HG03135 (cell line): ENCODE measurements around the gene ZBTB6.
"Not testable (repeated sequence)": the region's sequence is repeated elsewhere in the genome, so short reads cannot be mapped to it uniquely, and the experiment has no call there.

Experiments used
- ATAC-seq: cut with Tn5 transposase; IDR thresholded peaks from one replicate; pipeline ENCODE4 v1.9.1; 2021; ENCODE audit warnings: mild to moderate bottlenecking, moderate library complexity; ENCODE audit not compliant: unreplicated experiment

Gene ZBTB6

DNA sequence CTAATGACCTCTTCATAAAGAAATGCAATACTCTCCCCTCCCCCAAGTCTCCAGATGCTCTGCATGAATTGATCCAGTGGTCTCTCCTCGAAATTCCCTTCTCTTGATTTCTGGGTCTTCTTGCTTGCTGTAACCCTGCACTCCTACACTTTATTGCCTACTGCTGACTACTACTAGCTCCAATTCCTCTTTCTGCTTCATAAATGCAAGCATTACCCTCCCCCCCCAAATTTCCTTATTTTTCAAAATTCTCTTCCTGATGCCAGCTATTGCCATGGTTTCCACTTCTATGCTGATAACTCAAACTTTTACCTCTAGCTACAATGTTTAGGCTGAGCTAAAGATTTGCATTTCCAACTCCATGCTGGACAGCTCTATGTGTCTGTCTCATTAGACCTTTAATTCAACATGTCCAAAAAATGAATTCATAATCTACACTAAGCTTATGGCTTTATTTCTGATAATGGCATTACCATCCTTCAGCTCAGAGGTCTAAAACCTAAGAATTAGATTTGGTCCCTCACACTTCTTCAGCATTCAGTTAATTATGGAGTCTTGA, 16.8 kb upstream of the ZBTB6 start:
- no peak for ATAC-seq

DNA sequence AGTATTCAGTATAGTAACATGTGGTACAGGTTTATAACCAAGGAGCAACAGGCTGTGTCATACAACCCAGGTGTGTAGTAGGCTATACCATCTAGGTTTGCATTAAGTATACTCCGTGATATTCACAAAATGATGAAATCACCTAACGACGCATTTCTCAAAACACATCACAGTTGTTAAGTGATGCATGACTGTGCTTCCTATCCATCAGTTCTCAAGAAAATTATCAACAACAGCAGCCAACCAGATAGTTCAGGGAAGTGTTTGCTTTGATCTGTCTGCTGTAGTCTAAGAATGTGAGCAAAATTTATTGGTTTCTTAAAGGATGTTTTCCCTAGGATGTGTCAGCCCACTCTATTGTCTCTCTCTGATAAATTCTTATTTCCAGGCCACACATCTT, 10.8 kb upstream of the ZBTB6 start:
- no peak for ATAC-seq

DNA sequence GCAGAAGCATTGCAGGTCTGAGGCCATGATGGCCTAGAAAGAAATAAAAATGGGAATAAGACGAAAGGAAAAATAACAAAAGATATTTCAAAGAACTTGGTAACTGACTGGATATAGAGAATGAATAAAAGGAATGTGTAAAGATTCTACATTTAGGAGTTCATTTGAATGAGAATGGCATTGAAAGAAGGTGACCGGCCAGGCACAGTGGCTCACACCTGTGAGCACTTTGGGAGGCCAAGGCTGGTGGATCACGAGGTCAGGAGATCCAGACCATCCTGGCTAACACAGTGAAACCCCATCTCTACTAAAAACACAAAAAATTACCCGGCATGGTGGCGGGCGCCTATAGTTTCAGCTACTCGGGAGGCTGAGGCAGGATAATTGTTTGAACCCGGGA, 9.6 kb upstream of the ZBTB6 start:
- no peak for ATAC-seq

DNA sequence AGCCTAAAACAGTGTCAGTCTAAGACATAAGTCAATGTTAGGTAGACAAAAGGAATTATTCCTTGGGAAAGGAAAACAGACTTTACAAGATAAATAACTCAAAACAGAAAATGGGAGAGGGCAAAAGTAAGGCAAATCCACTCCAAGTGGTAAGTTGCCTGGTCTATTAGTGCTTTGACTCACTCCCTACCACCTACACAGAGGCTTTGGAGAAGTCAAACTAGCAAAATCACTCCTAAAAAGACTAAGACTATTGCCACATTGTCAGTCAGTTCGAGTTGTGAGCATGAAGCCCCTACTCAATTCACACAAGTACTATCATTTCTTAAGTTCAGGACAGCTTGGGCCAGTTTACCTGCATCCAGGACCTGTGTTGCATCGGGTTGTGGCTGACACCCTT, 5.2 kb upstream of the ZBTB6 start:
- ATAC-seq = no peak

DNA sequence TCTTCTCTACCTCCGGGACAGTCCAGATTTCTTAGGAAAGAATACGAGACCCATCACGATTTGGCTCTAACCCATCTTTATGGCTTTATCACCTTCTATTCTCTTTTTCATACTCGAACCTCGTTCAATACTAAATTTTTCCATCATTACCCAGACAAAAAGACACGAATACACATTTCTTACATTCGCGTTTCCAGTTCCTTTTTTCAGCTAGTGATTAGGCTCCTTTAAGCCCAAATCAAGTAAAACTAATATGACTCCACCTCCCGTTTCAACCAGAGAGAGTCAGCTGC, 506 bp downstream of the ZBTB6 start:
- no peak for ATAC-seq

DNA sequence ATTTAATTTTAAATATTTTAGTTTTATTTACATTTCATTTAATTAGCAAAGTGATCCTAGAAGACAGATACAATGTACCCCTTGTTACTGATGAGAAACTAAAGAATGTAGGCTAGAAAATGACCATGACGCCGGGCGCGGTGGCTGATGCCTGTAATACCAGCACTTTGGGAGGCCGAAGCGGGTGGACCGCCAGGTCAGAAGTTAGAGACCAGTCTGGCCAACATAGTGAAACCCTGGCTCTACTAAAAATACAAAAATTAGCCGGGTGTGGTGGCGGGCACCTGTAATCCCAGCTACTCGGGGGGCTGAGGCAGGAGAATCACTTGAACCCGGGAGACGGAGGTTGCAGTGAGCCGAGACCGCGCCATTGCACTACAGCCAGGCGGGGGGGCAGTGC, 7.0 kb downstream of the ZBTB6 start:
- not testable (repeated sequence) for ATAC-seq

DNA sequence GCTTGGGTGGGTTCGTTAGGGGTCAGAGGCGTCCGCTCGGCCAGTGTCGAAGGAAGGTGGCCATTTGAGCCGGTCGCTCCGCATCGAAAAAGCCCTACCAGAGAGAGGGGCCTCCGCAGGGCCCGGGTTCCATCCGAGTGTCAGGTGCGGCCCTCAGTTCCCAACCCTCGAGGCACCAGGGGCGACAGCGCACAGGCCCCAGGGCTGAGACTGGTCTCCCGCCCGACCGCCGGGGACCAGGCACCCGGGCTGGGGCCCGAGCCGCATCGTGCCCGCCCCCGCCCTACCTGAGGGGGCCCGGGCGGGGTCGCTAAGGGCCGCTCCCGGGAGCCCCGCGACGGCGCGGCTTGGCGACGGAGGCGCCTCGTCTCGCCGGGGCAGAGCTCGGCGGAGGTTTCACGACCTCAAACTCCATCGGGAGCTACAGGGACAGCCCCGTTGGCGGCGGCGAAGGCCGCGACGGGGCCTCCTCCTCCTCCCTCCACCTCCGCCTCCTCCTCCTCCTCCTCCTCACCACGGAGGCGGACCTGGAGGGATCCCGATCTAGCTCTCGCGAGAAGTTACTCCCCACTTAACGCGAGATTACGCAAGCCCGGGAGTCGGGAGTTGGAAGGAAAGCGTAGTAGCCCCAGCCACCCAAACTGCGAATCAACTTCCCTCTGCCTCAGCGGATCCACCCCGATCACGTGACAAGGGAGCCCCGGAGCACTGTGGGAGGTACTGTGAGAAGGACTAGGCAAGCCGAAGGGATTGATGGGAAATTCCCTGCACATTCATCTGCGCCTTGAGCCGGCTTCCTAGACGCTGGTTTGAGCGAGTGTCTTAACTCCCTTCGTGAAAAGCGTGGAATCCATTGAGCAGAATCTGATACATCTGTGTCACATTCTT, 8.1 kb downstream of the ZBTB6 start, which contains the start of gene RC3H2:
Gene RC3H2 (minus strand): TSS at position 537 of the 888 bp plus-strand sequence. CDS start 7,850 bp downstream, outside the sequence.
- ATAC-seq = peak; percentile 79

DNA sequence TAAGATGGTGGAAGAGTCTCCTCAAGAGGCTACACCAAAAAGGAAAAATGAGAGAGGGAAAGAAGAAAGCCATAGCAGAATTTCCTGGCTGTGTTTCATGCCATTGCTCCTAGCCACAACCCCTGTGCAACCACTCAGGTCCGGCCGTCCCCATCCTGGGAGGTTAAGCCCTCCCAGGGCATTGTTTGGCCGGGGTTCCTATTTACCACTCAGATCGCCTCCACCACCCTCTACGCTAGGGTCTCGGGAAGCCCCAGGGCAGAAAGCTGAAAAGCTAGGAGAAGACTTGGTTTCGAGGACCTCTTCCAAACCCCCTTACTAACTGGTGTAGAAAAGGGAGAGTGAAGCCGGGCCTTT, 8.7 kb downstream of the ZBTB6 start:
- ATAC-seq = peak; percentile 32

DNA sequence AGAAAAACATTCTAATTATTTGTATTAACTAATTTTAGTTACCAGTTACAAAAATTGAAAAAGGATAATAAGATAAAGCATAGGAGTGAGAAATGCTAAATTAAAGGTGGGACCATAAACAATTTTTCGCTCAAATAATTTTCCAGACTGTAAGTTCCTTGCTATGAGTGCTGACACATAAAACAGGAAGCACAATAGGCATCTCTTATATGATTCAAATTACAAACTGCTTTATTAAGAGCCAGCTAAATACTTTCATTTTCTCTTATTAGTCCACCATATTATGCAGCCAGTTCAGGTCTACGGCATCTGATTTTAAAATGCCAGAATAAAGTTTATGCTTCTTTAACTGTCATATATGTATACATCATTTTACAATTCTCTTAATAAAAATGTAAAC, 12.3 kb downstream of the ZBTB6 start:
- no peak for ATAC-seq

DNA sequence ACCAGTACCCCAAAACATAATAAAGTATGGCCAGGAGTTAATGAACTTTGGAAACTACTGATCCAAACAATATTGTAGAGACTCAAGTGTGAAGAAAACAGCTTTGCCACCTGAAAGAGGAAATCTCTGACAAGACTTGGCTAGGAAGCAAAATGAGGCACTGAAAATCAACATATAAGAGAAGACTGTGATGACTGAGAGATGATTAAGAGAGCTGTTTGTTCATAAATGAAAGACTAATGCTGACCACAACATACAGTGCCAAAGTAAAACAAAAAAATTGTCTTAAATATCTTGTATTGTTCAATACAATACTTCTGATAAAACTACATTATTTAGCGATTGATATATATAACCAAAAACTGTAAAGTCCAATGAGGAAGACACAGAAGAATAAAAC, 15.2 kb downstream of the ZBTB6 start:
- no peak for ATAC-seq

DNA sequence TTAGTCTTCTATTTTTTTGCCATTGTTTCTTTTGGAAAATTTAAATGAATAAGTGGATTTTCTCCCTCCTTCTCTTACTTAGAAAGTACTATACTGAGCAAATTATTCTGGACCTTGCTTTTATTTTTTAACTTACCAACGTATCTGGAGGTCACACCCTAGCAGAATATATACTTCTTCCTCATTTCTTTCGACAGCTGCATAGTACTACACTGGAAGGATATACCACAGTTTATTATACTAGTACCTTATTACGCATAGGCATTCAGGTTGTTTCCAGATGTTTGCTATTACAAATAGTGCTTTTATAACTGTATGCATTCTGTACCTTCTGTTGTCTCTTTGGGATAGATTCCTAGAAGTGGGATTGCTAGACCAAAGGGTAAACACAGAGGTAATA, 24.6 kb downstream of the ZBTB6 start:
- ATAC-seq = no peak

DNA sequence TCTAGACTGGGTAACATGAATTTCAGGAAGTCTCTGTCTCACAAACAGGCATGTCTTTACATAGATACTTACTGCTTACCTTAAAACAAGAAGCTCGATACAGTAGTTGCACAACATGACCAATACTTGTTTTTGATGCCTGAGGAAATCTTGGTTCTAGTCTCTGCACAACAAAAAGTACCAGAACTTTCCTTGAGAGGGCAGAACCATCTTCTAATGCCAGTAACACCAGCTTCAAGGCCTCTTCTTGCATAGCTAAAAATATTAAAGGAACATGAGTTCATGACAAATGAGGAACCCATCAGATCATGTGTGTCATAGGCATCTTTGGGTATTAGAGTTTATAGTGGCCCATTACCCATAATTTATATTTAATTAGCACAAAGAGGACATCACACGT, 30.0 kb downstream of the ZBTB6 start:
- no peak for ATAC-seq

DNA sequence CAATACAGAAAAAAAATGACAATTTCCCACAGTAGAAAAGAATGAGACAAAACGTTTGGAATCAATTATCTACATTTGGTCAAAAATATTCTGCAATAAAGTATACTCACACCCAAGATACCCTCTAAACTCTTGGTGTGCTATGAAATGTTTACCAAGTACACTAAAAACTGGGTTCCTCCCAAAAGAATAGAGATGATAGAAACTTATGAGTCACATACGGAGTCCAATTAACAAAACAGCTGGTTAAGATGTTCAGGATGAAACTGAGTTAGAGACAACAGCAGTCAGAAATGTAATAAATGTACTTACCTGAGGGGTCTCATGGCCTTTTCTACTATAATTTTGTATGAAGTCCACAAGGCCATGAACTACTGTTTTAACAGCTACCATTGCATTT, 33.7 kb downstream of the ZBTB6 start:
- no peak for ATAC-seq

DNA sequence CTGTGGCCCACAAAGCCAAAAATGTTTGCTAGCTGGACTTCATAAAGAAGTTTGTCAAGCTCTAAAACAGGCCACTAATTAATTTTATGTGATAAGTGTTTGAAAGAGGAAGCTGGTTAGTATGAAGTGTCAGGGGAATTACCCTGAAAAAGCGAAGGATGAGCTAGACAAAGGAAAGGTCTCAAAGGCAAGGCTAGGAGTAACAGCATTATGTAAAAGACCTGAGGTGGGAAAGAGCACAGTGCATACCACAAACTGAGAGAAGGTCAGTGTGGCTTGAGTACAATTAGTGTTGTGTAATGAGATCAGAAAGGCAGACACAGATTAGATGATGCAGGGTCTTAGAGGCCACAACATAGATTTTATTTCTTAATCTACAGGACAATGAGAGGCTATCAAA, 37.6 kb downstream of the ZBTB6 start:
- ATAC-seq = no peak

DNA sequence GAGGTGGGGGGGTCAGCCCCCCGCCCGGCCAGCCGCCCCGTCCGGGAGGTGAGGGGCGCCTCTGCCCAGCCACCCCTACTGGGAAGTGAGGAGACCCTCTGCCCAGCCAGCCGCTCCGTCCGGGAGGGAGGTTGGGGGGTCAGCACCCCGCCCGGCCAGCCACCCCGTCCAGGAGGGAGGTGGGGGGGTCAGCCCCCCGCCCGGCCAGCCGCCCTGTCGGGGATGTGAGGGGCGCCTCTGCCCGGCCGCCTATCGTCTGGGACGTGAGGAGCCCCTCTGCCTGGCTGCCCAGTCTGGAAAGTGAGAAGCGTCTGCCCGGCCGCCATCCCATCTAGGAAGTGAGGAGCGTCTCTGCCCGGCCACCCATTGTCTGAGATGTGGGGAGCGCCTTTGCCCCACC, 45.8 kb downstream of the ZBTB6 start:
- not testable (repeated sequence) for ATAC-seq

DNA sequence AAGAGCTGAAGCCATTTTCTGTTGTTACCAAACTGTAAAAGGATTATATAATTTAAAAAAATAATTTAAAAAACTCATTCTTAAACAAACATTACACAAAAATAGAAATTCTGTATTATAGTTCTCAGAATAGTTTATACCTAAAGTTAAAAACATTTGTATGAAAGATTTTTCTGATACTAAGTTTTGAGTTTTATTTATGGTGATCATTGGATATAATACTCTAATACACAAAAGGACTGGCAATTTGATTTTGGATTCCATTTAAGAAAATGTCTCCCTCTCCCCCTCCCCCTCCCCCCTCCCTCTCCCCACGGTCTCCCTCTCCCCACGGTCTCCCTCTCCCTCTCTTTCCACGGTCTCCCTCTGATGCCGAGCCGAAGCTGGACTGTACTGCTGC, 47.0 kb downstream of the ZBTB6 start:
- ATAC-seq = no peak

DNA sequence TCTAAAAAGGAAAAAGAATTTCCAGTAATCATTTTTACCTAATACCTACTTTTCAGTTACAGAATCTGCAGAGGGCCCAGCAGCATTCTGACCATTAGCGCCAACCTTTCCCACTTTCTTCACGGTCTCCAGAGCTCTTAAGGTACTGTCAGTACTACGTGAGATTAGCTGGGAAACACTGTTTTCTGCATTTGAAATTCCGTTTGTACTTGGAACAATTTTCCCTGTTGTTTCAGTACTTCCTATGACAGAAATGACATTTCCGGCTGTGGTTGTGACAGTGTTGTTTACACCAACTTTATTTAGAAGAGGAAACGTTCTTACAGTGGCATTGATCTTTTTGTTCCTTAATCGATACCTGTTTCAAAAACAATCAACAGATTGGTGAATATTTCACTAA, 47.8 kb downstream of the ZBTB6 start:
- no peak for ATAC-seq

DNA sequence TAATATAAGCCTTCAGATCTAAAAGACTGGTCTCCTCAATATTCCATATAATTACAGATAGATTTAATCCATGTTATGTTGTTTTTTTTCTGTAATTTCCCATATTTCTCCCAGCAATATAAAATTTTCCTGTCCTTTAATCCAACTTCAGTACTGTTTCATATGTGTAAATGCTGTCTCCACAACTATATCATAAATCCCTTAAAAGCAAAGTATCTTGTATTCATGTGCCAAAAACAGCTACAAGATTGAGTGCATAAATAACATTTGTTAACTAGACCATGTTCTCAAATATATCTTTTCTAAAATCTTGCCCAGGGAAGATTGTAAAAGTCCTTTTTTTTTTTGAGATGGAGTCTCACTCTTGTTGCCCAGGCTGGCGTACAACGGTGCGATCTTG, 49.7 kb downstream of the ZBTB6 start:
- ATAC-seq = no peak

DNA sequence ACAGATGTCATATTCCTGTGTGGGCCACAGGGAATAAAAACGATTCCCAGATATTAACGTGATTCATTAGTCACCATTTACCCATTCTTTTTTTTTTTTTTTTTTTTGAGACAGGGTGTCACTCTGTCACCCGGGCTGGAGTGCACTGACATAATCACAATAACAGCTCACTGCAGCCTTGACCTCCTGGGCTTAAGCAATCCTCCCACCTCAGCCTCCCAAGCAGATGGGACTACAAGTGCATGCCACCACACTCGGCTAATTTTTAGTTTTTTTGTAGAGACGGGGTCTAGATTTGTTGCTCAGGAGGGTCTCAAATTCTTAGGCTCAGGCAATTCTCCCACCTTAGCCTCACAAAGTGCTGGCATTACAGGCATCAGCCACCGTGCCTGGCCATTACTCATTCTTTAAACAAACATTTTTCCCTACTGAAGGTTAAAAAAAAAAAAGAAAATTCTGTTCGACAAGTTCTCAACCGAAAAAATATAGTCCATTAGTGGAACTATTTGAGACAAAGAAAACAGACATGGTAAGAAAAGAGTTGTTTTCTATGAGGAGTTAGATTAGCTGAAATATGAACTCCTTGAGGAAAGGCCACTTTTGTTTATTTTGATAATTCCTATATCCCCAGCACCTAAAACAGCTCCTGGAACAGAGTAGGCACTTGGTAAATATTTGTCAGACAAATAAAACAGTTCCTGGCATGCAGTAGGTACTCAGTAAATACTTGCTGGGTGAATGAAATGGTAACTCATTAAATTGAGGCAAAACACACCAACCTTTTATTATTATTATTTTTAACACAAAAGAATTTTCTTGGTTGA, 52.6 kb downstream of the ZBTB6 start:
- no peak for ATAC-seq
